HG03025 (cell line): ENCODE data around the gene GGT7.

Source experiments
- ATAC-seq: cut with Tn5 transposase; IDR thresholded peaks from one replicate; pipeline ENCODE4 v1.9.1; 2021; ENCODE audit warnings: mild to moderate bottlenecking, moderate library complexity; ENCODE audit not compliant: unreplicated experiment, low FRiP score

The GGT7 gene

DNA sequence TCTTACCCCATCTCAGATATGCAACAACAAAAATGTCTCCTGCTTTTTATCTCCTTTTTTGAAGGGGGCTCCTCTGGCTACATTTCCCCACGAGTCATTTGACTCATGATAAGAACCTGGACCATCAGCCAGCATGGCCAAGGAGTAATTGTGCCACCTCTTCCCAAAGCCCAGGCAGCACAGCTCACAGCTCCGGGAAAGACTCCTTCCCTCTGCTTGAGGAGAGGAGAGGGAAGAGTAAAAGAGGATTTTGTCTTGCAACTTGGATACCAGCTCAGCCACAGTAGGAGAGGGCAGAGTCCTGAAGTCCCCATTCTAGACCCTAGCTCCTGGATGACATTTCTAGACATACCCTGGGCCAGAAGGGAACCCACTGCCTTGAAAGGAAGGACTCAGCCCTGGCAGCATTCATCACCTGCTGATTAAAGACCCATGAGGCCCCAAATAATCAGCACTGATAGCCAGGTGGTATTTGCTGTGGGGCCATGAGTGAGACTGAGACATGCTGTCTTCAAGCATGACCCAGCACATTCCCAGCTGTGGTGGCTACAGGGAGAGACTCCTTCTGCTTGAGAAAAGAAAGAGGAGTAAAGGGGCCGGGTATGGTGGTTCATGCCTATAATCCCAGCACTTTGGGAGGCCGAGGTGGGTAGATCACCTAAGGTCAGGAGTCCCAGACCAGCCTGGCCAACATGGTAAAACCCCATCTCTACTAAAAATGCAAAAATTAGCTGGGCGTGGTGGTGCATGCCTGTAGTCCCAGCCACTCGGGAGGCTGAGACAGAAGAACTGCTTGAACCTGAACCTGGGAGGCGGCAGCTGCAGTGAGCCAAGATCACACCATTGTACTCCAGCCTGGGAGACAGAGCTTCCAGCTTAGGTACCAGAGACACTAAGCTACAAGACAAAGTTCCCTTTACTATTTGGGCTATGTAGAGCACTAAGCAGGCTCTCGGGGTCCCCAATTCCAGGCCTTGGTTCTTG lies 75.4 kb downstream of the GGT7 start:
- no peak for ATAC-seq
